ENCODE data around the gene PRKX. TPM values are rescaled to one million over a fixed set of nuclear protein-coding genes. Genes with fewer than 3 reads are reported as not detected.
"Not testable (repeated sequence)": the region's sequence is repeated elsewhere in the genome, so short reads cannot be mapped to it uniquely, and the experiment has no call there.

PRKX gene
- polyA plus RNA-seq (ENCODE audit: insufficient read length in 4 of 4) = 10 to 100 TPM; 11.1 to 19.9 (median 13.9) TPM

DNA sequence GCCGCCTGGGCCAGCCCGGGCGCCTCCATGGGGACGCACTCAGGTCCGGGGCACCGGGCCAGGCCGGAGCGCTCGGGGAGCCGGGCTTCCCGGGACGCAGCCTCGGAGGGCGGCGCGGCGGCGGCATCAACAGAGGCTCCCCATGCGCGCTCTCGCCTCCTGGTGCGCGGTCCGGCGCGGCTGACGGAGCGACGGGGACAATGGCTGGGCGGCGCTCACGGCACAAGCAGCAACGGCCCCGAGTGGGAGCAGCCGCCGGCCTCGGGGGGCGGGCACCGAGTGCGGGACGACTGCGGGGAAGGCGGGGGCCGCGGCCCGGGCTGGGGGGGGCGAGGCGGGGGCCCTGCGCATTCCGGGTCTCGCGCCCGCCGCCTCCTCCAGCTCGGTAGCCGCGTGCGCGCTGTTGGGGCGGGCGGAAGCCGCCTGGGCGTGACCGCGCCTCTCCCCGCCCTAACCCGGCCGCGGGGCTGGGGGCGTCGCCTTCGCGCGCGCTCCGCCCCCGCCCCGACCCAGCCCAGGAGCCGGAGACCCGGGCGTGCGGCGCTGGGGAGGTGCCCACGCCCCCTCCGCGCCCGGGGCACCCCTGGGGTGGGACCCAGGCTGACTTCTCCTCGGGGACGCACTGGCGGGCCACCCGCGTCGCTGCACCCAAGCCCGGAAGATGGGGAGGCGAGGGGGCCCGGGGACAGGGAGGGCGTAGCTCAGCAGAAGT lies at the start of gene PRKX:
Gene PRKX, minus strand, starts transcription at position 425 of the 712 bp plus-strand sequence. Its CDS starts 396 bp downstream, at position 29.
- no peak for DNase-seq (ENCODE audit: low read depth in 4 of 4, low spot score in 2 of 4)

DNA sequence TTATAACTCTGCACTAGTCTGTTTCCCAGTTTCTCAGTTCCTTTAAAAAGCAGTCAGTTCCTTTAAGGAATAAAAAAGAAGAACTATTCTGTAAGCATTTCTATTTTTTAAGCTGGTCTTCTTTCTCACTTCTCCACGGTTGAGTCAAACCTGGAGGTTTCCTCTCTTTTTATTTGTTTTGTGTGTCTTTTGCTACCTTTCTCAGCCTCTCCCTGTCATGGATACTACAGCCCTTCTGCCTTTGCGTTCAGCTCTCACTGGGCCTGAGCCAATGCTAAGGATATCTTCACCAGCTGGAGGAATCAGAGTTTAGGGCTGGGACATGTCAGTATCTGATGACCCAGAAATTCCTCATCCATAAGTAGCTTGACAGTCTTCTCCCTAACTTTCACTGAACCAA lies 49.7 kb upstream of the PRKX start:
- no peak for DNase-seq (ENCODE audit: low read depth in 4 of 4, low spot score in 2 of 4)

DNA sequence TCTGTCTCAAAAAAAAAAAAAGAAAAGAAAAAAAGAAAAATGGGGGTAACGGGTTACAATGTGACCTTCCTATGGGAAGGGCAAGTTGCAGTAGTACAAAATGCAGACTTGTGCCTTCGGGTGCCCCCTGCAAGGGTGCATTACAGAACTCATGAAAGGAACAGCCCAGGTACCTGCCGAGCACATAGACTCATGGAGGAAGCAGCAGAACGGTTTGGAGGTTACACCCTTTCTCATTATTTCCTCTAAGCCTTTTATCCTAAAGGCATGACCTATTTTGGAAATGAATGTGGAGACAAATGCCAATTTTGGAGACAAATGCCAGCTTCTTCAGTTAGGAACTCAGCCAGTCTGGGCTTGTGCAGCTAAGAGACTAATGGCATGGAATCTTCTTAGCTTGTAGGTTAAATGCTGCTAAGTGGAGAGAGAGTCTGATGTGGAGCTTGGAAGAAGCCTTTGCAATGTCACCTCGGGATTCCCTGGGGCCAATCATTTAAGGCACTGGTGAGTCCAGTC lies 44.1 kb upstream of the PRKX start:
- DNase-seq (ENCODE audit: low read depth in 4 of 4, low spot score in 2 of 4) = no peak

DNA sequence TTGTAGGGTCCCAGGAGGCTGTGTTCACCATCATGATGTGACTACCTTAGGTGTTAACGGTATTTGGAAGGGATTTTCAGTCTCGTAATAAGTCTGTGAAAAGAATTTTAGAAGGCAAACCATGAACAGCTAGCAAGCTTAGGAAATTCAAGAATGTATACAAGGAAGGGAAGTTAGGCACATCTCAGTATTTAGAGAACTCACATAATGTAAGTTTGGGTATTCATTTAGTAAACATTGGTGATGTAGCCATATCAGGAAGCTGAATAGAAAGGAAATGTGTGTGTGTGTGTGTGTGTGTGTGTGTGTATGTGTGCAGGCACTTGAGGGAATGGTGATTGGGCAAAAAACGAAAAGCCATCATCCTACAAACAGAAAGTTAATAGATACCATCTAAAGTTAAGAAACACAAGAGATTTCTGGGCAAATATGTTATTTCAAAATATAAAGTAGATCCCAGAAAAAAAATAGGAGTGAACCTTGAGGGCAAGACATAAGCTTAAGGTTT lies 34.7 kb upstream of the PRKX start:
- no peak for DNase-seq (ENCODE audit: low read depth in 4 of 4, low spot score in 2 of 4)

DNA sequence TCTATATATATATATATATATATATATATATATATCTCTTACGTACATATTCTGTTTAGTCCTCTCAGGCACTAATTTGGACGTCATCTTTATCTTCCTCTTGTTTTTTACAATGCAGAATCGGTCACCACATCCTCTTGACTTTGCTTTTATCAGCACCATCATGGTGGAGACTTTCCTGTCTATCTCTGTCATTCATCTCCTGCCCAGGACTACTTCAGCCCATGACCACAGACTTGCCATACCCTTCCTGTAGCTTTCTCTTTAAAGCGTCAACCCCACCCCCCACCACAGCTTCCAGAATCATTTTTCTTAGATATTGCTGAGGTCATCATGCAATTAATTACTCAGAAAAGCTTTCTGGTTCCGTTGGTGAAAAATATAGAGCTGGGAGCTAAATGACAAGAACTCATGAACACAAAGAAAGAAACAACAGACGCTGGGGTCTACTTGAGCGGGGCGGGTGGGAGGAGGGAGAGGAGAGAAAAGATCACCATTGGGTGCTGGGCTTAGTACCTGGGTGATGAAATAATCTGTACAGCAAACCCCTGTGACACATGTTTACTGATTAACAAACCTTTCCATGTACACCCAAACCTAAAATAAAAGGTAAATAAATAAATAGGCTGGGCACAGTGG lies 30.5 kb upstream of the PRKX start:
- DNase-seq (ENCODE audit: low read depth in 4 of 4, low spot score in 2 of 4) = no peak

DNA sequence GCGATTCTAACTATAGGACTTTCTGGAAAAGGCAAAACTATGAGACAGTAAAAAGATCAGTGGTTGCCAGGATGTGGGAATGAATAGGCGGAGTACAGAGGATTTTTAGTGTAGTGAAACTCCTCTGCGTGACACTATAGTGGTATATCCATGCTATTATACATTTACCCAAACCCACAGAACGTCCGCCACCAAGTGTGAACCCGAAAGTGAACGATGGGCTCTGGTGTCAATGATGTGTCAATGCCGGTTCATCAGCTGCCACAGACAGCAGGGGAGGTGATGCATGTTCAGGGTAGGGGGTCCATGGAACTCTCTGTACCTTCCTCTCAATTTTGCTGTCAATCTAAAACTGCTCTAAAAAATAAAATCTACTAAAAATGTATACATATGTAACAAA lies 27.5 kb upstream of the PRKX start:
- DNase-seq (ENCODE audit: low read depth in 4 of 4, low spot score in 2 of 4) = not testable (repeated sequence)

DNA sequence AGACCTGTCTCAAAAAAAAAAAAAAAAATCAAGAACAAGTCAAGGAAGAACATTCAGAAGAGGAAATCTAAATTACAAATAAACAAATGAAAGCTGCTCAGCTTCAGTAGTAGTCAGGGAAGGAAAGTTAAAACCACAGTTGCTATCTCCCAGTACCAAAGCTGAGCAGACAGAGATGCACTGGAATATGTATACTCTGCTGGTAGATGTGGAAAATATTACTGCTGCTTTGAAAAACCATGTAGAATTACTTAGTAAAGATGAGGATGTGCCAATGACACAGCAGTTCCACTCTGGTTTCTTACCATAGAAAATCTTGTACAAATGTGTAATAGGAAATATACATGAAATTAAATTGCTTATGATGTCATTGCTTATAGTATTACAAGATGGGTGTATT lies 25.1 kb upstream of the PRKX start:
- DNase-seq (ENCODE audit: low read depth in 4 of 4, low spot score in 2 of 4) = no peak

DNA sequence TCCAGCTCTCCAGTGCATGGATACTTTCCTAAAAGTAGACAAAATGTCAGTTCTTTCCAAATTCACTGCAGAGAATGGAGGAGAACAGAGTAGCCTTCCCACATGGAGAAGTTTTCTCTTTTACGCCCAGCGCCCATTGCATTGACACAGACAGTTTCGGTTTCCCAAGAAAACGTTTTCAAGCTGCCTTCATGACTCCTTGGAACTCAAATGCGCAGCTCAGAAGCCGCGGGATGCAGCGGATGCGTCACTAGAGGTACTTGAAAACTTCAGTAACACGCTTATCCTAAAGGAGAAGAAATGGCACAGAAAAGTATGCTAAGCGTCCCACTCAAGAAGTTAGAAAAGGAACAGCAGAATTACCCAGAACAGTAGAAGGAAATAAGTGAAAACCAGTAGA lies 23.1 kb upstream of the PRKX start:
- DNase-seq (ENCODE audit: low read depth in 4 of 4, low spot score in 2 of 4) = not testable (repeated sequence)

DNA sequence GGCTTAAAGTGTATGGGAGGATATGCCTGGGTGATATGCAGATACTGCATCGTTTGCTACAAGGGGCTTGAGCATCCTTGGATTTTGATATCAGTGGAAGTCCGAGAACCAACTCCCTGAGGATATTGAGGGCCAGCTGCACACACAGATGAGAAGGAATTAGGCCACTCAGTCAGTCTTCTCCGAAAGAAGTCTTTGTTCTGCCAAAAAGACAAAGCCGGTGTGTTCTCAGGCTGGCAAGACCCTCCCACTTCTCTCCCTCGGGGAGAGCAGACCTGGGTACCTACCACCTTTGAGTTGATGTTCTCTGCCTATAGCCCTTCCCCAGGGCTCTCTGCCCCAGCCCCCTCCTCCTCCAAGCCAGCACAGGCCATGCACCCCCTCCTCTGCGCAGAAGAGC lies 22.4 kb upstream of the PRKX start:
- DNase-seq (ENCODE audit: low read depth in 4 of 4, low spot score in 2 of 4) = not testable (repeated sequence)

DNA sequence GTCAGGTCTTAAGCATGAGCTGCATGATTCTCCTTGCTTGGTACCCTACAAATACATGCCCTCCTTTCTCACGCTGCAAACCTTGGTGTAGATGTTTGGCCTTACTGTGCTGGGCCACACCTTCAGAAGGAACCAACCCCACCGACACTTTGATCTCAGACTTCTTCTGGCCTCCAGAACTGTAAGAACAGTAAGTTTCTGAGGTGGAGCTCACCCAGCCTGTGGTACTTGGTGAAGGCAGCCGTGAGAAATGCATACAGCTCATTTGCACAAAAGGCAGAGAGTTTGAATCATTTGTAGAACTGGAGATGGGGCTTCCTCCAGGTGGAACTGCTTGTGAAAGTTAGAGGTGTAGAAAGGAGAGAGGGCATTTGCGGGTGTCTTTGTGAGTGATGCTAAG lies 21.0 kb upstream of the PRKX start:
- DNase-seq (ENCODE audit: low read depth in 4 of 4, low spot score in 2 of 4) = not testable (repeated sequence)

DNA sequence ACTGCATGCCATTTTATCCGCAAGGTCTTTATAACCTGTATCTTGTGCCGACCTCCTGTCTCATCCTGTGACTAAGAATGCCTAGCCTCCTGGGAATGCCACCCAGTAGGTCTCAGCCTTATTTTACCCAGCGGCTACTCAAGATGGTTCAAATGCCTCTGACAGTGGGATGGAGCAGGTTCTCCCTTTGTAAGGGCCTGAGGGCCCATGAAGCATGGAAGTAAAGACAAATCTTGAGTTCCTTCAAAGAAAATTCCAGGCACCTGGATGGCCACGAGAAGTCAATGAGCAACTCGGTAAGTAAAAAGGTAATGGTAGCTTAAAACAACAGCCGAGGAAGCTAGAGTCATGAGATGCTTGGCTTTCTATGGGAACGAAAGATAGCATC lies 19.6 kb upstream of the PRKX start:
- no peak for DNase-seq (ENCODE audit: low read depth in 4 of 4, low spot score in 2 of 4)

DNA sequence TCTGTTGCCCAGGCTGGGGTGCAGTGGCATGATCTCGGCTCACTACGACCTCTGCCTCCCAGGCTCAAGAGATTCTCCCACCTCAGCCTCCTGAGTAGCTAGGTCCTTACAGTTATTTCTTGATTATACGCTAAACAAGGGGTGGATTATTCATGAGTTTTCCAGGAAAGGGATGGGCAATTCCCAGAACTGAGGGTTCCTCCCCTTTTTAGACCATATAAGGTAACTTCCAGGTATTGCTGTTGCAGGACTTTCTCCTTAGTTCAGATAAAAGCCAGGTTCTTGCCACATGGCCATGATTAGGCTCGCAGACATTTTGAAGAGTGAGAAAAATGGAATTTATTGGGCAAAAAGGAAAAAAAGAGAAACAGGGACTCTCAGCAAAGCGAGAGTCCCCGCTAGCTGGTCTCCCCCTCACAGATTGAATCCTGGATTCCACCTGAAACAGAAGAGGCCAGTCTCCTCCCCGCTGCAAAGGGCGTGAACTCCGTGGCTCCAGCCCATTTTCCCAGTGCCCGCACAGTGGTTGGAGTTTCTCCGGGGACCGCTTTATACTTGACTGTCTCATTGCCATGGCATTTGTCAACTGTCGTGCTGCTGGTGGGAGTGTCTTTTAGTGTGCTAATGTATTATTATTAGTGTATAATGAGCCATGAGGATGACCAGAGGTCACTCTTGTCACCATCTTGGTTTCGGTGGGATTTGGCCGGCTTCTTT lies 19.0 kb upstream of the PRKX start:
- DNase-seq (ENCODE audit: low read depth in 4 of 4, low spot score in 2 of 4) = not testable (repeated sequence)

DNA sequence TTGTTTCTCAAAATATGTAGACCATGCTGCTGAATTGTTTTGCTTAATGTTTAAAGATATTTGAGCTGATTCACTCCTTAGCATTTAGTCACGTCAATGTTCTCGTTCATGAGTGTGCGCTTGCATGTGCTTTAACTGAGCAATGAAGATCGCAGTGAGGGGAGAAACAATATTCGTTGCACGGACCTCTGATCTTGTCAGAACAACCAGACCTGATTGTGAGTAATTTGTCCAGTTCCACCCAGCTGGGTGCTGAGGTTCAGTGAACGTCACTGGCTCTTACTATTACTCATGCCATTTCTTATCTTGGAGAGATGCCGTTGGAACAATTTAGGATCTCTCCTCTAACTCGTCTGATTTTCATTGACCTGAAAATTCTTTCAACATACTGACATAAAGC lies 15.0 kb upstream of the PRKX start:
- no peak for DNase-seq (ENCODE audit: low read depth in 4 of 4, low spot score in 2 of 4)

DNA sequence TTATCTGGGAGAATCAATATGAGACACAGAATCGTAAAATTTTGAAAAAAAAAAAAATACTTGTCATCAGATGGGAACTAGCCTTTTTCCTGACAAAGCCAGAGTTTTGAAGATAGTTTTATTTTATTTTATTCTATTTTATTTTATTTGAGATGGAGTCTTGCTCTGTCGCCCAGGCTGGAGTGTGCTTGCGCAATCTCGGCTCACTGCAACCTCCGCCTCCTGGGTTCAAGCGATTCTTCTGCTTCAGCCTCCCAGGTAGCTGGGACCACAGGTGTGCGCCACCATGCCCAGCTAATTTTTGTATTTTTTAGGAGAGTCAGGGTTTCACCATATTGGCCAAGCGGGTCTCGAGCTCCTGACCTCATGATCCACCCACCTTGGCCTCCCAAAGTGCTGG lies 10.0 kb upstream of the PRKX start:
- DNase-seq (ENCODE audit: low read depth in 4 of 4, low spot score in 2 of 4) = not testable (repeated sequence)

DNA sequence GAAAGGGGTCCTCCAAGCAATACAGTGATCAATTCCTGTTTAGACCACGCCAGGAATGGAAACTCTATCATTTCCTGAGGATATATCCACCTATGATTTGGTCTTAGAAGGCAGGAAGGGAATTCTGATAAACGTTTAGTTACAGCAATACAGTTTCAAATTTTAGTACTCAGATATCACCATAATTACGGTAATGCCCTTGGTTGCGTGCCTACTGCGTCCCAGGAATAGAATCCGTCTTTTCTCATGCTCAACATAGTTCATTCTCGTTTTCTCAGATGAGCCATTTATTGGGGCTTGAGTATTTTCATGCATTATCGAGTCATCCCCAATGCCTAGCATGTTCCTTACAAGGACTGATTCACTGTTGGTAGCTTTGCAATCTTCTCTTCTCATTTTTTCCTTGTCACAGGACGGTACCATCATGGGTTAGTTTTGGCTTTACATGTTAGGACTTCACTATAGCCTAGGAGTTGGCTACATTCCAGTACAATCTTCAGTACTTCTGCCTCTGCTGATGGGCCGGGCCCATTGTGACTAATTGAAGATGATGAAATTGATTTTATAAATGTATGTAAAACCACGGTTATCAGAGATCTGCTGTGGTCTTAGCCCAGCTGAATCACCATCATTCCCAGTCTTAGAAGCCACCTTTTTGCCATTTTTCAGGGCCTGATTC lies 4.4 kb upstream of the PRKX start:
- no peak for DNase-seq (ENCODE audit: low read depth in 4 of 4, low spot score in 2 of 4)

DNA sequence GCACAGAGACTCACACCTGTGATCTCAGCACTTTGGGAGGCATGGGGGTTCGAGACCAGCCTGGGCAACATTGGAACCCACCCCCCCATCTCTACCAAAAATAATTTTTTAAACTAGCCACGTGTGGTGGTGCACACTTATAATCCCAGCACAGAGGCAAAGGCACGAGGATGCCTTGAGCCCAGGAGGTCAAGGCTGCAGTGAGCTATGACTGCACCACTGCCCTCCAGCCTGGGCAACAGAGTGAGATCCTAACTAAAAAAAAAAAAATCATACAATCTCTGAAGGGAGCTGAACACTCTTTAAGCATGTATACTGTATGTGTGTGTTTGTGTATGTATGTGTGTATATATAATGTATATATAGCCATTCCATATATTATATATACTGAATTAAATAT lies 2.5 kb upstream of the PRKX start:
- no peak for DNase-seq (ENCODE audit: low read depth in 4 of 4, low spot score in 2 of 4)

DNA sequence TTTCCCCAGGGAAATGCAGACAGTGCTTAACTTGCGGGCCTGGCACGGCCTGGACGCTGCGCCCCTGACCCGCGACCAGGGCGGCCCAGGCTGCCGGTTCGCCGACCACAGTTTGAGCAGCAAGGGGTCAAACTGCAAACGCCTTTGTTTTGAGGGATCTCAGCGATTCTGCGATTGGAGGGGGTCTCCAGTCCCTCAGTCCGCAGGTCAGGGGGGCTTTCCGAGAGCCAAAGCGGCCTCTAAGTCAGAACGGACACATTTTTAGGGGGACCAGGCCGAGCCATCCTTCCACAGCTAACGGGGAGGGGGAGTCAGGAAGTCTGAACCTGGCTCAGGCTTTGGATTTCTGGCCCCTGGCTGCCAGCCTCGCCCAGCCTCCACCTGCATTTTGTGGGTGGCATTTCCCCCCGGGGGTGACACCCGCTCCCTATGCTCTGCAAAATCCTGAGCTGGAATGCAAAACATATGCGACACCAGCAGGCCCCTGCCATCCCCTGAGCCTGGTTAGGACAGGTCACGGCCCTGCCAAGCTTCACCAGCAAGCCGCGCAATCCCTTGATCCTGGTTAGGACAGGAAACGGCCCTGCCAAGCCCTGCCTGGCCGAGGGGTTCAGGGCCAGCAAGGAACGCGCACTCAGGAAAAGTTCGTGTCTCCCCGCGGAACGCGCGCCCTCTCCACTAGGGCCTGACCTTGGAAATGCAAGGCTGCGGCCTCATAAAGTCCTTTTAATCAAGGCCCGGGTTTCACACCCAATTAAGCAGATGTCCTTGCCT lies 1.4 kb upstream of the PRKX start:
- not testable (repeated sequence) for DNase-seq (ENCODE audit: low read depth in 4 of 4, low spot score in 2 of 4)

DNA sequence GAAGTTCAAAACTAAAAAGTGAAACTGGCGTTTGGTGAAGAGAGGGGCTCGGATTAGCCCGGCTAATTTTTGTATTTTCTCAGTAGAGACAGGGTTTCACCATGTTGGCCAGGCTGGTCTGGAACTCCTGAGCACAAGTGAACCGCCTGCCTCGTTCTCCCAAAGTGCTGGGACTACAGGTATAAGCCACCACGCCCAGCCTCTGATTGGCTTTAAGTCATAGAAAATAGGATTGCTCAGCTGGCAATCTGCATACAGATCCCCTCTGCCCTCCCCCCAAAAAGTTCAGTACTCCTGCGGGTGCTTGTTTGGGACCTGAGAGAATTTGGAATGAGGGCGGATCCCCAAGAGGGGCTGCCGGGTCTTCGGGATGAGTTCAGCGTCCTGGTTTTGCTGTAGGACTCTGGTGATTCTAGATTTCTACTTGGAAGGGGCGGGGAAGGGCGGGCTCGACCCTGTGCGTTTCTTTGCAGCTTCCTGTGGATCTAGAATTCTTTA lies 537 bp upstream of the PRKX start:
- no peak for DNase-seq (ENCODE audit: low read depth in 4 of 4, low spot score in 2 of 4)

DNA sequence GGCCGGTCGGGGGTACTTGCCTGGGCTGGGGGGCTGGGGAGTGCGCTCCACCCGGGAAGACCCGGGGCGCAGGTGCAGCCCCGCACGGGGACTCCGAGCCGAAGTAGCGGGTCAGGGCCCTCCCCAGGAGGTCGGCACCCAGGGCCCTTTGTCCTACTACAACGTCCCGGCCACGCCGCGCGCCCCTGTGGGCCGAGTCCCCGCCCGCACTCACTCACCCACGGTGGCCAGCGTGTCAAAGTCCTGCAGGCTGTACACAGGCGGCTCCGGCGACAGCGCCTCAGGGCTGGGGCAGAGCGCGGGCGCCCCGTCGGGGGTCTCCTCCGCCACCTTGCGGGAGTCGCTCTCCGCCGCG lies 602 bp downstream of the PRKX start:
- no peak for DNase-seq (ENCODE audit: low read depth in 4 of 4, low spot score in 2 of 4)
